HL-60 (cell line): ENCODE results near the gene RFX8.

Source experiments
- GABPA ChIP-seq: IDR thresholded peaks from 2 replicates; pipeline ENCODE4 v1.6.1; 2012; ENCODE audit warnings: low read depth
- TF ChIP-seq, protein P1 (sequence below): IDR thresholded peaks from one replicate; pipeline ENCODE4 v1.5.1; 2011; ENCODE audit warnings: low read length, control low read depth, inconsistent platforms; ENCODE audit not compliant: insufficient read depth

DNA sequence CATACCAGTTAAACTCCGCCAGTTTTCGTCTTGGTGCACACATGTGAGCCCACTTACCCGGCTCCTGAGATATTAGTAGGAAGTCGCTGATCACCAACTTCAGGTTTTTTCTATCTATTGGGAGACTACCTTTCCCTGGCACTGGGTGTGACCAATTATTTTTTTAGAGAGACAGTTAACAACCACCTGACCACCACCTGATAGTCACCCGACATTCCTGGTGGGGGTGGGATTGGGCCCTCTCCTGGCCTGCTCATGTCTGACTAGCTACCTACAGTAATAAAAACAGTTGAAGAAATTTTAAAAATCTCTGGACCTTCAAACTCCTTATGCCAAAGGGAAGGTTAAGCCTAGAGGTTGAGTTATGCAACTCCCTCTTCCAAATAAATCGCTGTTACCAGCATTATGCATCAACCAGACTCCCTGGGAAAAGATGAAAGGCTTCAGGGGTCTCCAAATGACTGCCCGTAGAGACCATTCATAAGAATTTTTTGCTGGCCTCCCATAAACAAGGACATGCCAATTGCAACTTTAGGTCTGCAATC is 115.4 kb downstream of the RFX8 start:
- TF ChIP-seq, protein P1, sequence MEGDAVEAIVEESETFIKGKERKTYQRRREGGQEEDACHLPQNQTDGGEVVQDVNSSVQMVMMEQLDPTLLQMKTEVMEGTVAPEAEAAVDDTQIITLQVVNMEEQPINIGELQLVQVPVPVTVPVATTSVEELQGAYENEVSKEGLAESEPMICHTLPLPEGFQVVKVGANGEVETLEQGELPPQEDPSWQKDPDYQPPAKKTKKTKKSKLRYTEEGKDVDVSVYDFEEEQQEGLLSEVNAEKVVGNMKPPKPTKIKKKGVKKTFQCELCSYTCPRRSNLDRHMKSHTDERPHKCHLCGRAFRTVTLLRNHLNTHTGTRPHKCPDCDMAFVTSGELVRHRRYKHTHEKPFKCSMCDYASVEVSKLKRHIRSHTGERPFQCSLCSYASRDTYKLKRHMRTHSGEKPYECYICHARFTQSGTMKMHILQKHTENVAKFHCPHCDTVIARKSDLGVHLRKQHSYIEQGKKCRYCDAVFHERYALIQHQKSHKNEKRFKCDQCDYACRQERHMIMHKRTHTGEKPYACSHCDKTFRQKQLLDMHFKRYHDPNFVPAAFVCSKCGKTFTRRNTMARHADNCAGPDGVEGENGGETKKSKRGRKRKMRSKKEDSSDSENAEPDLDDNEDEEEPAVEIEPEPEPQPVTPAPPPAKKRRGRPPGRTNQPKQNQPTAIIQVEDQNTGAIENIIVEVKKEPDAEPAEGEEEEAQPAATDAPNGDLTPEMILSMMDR = no peak
- TF ChIP-seq GABPA = no peak
